PC-9 (cell line): ENCODE data around the gene COL4A6.

Source experiments
- CTCF ChIP-seq: fragments of 200-600 bp; sonication (generic); conservative IDR thresholded peaks from 2 replicates; pipeline ENCODE4 v1.6.1; 2017; ENCODE audit warnings: mixed run types, antibody characterized with exemption, mild to moderate bottlenecking, moderate library complexity
- EZH2 ChIP-seq: fragments of 200-600 bp; sonication (generic); IDR thresholded peaks from 2 replicates; pipeline ENCODE4 v1.8.0; 2017; ENCODE audit warnings: antibody characterized with exemption, low read depth

- TF ChIP-seq CTCF (no peak; the same call in 1 of the 2 replicates), EZH2 (no peak)
Measured at GRCh38 chrX:108292053-108292452, 146.2 kb downstream of the COL4A6 start.
